PC-9 (cell line): ENCODE results near the gene GIGYF2. TPM values are rescaled to one million over a fixed set of nuclear protein-coding genes. Genes with fewer than 3 reads are reported as not detected.

ENCODE experiments used
- BruUV-seq: library from RNA; stranded (reverse); fragments of 400-500 nt; replicated peaks from 2 replicates; lab custom pipeline; 2021; lab: Mats Ljungman, UMichigan
- CTCF ChIA-PET: fragments of 300-600 bp; sonication (Branson Sonifier 250); formaldehyde crosslinking; loops from one replicate; lab custom pipeline; 2022; ENCODE audit warnings: antibody characterized with exemption; lab: Charles Lee
- POLR2A ChIA-PET: fragments of 300-600 bp; sonication (Branson Sonifier 250); formaldehyde crosslinking; loops from one replicate; lab custom pipeline; 2022; ENCODE audit warnings: antibody characterized with exemption; ENCODE audit not compliant: unreplicated experiment; lab: Charles Lee
- DNase-seq, 2 experiments: peaks; one replicate each; pipeline versions ENCODE4 v3.0.0 to v3.0.0-alpha.2; 2015 to 2022; ENCODE audit warnings: mixed read lengths in 1 of 2
- H2AFZ ChIP-seq: fragments of 200-600 bp; sonication (generic); 2 replicates; pipeline ENCODE4 v1.8.1; 2017; ENCODE audit warnings: antibody characterized with exemption
- H3F3A ChIP-seq: fragments of 200-600 bp; sonication (generic); 2 replicates; pipeline ENCODE4 v1.8.1; 2017; ENCODE audit warnings: antibody characterized with exemption, mild to moderate bottlenecking, low read depth; ENCODE audit not compliant: insufficient read depth
- H3K27ac ChIP-seq: fragments of 200-600 bp; sonication (generic); 2 replicates; pipeline ENCODE4 v1.6.1; 2016; ENCODE audit warnings: mixed run types
- H3K27me3 ChIP-seq: fragments of 200-600 bp; sonication (generic); 2 replicates; pipeline ENCODE4 v1.6.1; 2016; ENCODE audit warnings: low read depth, mixed run types; ENCODE audit not compliant: insufficient read depth
- H3K36me3 ChIP-seq: fragments of 200-600 bp; sonication (generic); 2 replicates; pipeline ENCODE4 v1.6.1; 2016; ENCODE audit warnings: low read depth, mixed run types
- H3K4me1 ChIP-seq: fragments of 200-600 bp; sonication (generic); replicated peaks from 2 replicates; pipeline ENCODE4 v1.6.1; 2016; ENCODE audit warnings: mixed run types; ENCODE audit not compliant: insufficient read depth
- H3K4me2 ChIP-seq: fragments of 200-600 bp; sonication (generic); 2 replicates; pipeline ENCODE4 v1.6.1; 2017; ENCODE audit warnings: mixed run types
- H3K4me3 ChIP-seq: fragments of 200-600 bp; sonication (generic); 2 replicates; pipeline ENCODE4 v1.6.1; 2016; ENCODE audit warnings: mixed run types
- H3K79me2 ChIP-seq: fragments of 200-600 bp; sonication (generic); 2 replicates; pipeline ENCODE4 v1.6.1; 2017; ENCODE audit warnings: low read depth, mixed run types
- H3K9me2 ChIP-seq: fragments of 200-600 bp; sonication (generic); 2 replicates; pipeline ENCODE4 v1.8.1; 2017; ENCODE audit warnings: mild to moderate bottlenecking; ENCODE audit not compliant: insufficient read depth
- H3K9me3 ChIP-seq: fragments of 200-600 bp; sonication (generic); 2 replicates; pipeline ENCODE4 v1.8.1; 2016; ENCODE audit warnings: low read depth; ENCODE audit not compliant: insufficient read depth
- H4K20me1 ChIP-seq: fragments of 200-600 bp; sonication (generic); 2 replicates; pipeline ENCODE4 v1.8.1; 2017; ENCODE audit not compliant: insufficient read depth
- CTCF ChIP-seq: fragments of 200-600 bp; sonication (generic); conservative IDR thresholded peaks from 2 replicates; pipeline ENCODE4 v1.6.1; 2017; ENCODE audit warnings: mixed run types, antibody characterized with exemption, mild to moderate bottlenecking, moderate library complexity
- EZH2 ChIP-seq: fragments of 200-600 bp; sonication (generic); IDR thresholded peaks from 2 replicates; pipeline ENCODE4 v1.8.0; 2017; ENCODE audit warnings: antibody characterized with exemption, low read depth
- intact Hi-C: fragments of 100-400 bp; cut with micrococcal nuclease; formaldehyde crosslinking; loops from one replicate; pipeline ENCODE4 v1.10.0; 2022; ENCODE audit not compliant: unreplicated experiment
- total RNA-seq: library from RNA; stranded (reverse); gene quantifications from 2 replicates; pipeline ENCODE4 v1.2.3, GENCODE V29; 2021

GIGYF2 gene
- total RNA-seq, 1 experiment from 2014 or later = 86.4 TPM

GRCh38 chr2:232888839-232889529, 191.9 kb downstream of the GIGYF2 start:
- Histone ChIP-seq H3K4me3 (no peak overlapping the region), H3K9me3 (no peaks in the 10 kb centered on the region), H3K27ac (no peak overlapping the region), H3K27me3 (no peaks in the 10 kb centered on the region), H3K79me2 (no peaks in the 10 kb centered on the region), H3F3A (peaks cover 24% of the 10 kb centered on the region; the same call in 1 of the 2 replicates), H3K9me2 (no peaks in the 10 kb centered on the region), H2AFZ (no peak overlapping the region), H3K4me1 (peaks cover 21% of the 10 kb centered on the region), H3K36me3 (no peaks in the 10 kb centered on the region), H3K4me2 (no peak overlapping the region), H4K20me1 (no peaks in the 10 kb centered on the region)
- intact Hi-C loops = loop anchor here (10.0 kb wide), 1 partner anchor 166 kb away; no protein-coding TSS in a partner anchor
- ChIA-PET POLR2A (no interaction called here), CTCF (no interaction called here)
- TF ChIP-seq CTCF (no peak), EZH2 (no peak)
- BruUV-seq = no TSS peak
- no peak for DNase-seq

DNA sequence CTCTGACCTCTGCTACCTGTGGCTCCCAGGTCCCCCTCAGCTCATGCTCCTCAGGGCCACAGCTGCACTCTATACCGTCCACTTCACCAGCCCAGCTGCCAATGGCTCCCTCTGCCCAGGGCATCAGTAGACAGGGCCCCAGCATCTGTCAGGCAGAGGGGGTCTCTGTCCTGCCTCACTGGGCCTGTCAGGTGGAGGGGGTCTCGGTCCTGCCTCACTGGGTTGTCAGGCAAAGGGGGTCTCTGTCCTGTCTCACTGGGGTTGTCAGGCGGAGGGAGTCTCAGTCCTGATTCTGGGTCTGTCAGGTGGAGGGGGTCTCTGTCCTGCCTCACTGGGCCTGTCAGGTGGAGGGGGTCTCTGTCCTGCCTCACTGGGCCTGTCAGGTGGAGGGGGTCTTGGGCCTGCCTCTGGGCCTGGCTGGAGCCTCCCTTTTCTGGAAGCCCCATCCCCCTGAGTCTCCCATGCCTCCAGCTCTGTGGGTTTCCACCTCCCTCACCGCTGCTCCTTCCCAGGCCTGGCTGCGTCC, 192.8 kb downstream of the GIGYF2 start:
- Histone ChIP-seq H3K4me2 (no peak overlapping the region), H3K36me3 (no peaks in the 10 kb centered on the region), H2AFZ (no peak overlapping the region), H3F3A (peaks cover 24% of the 10 kb centered on the region; the same call in 1 of the 2 replicates), H3K9me2 (no peaks in the 10 kb centered on the region), H4K20me1 (no peaks in the 10 kb centered on the region), H3K27ac (no peak overlapping the region), H3K27me3 (no peaks in the 10 kb centered on the region), H3K79me2 (no peaks in the 10 kb centered on the region), H3K9me3 (no peaks in the 10 kb centered on the region), H3K4me1 (peaks cover 14% of the 10 kb centered on the region), H3K4me3 (no peak overlapping the region)
- DNase-seq = no peak
- POLR2A ChIA-PET = interaction anchor here (0.6 to 1.5 kb wide), 2 partner anchors 33 to 1031 kb away, joined by 3 to 5 read pairs; no protein-coding TSS in a partner anchor
- intact Hi-C loops = loop anchor here (2.0 to 10.0 kb wide), 2 partner anchors 91 to 165 kb away; no protein-coding TSS in a partner anchor
- TF ChIP-seq EZH2 (no peak), CTCF (no peak)
- no TSS peak for BruUV-seq
- CTCF ChIA-PET = no interaction called here

- H3K9me3 ChIP-seq = no peaks in the 10 kb centered on the region
- ChIA-PET POLR2A (interaction anchor here (0.5 to 1.5 kb wide), 4 partner anchors 29 to 1031 kb away, joined by 3 to 5 read pairs (median 3); no protein-coding TSS in a partner anchor), CTCF (interaction anchor here (1.3 kb wide), 1 partner anchor 361 kb away, joined by 7 read pairs; the partner anchor contains the start of gene ATG16L1)
- no peaks in the 10 kb centered on the region for H3K9me2 ChIP-seq
- H3K27me3 ChIP-seq = no peaks in the 10 kb centered on the region
- H2AFZ ChIP-seq = no peak overlapping the region
- intact Hi-C loops = loop anchor here (2.0 kb wide), 1 partner anchor 90 kb away; no protein-coding TSS in a partner anchor
- BruUV-seq = no TSS peak
- H3K27ac ChIP-seq = no peak overlapping the region
- peaks cover 9% of the 10 kb centered on the region for H3K4me1 ChIP-seq
- no peak for TF ChIP-seq EZH2
- no peak for TF ChIP-seq CTCF
- no peaks in the 10 kb centered on the region for H3K36me3 ChIP-seq
- H4K20me1 ChIP-seq = no peaks in the 10 kb centered on the region
- H3K4me3 ChIP-seq = no peak overlapping the region
- H3K79me2 ChIP-seq = no peaks in the 10 kb centered on the region
- peaks cover 21% of the 10 kb centered on the region; the same call in 1 of the 2 replicates for H3F3A ChIP-seq
- H3K4me2 ChIP-seq = no peak overlapping the region
- no peak for DNase-seq
These were observed 193.4 kb downstream of the GIGYF2 start for GRCh38 chr2:232890536-232890895.
